MM.1S (cell line): Measurements from ENCODE around the gene ELFN1.

Experiments
- DNase-seq: peaks from one replicate; pipeline ENCODE4 v3.0.0-alpha.2; 2015
- H2AFZ ChIP-seq: fragments of 300-600 bp; sonication (generic); 2 replicates; pipeline ENCODE4 v1.6.0; 2016; ENCODE audit warnings: antibody characterized with exemption, low read length
- H3F3A ChIP-seq: fragments of 300-600 bp; sonication (generic); 2 replicates; pipeline ENCODE4 v1.6.1; 2016; ENCODE audit warnings: mild to moderate bottlenecking, antibody characterized with exemption, low read length, moderate library complexity, mixed read lengths; ENCODE audit not compliant: insufficient read depth
- H3K27ac ChIP-seq: fragments of 300-600 bp; sonication (generic); 2 replicates; pipeline ENCODE4 v1.5.1; 2016; ENCODE audit warnings: mild to moderate bottlenecking, low read length
- H3K27me3 ChIP-seq: fragments of 300-600 bp; sonication (generic); replicated peaks from 2 replicates; pipeline ENCODE4 v1.6.0; 2016; ENCODE audit warnings: low read length; ENCODE audit not compliant: insufficient read depth
- H3K36me3 ChIP-seq: fragments of 300-600 bp; sonication (generic); replicated peaks from 2 replicates; pipeline ENCODE4 v1.6.1; 2016; ENCODE audit warnings: mild to moderate bottlenecking, low read length, mixed read lengths; ENCODE audit not compliant: insufficient read depth
- H3K4me1 ChIP-seq: fragments of 300-600 bp; sonication (generic); 2 replicates; pipeline ENCODE4 v1.6.1; 2016; ENCODE audit warnings: low read length, mixed read lengths
- H3K4me2 ChIP-seq: fragments of 300-600 bp; sonication (generic); 2 replicates; pipeline ENCODE4 v1.6.0; 2016; ENCODE audit warnings: low read depth, low read length
- H3K4me3 ChIP-seq: fragments of 300-600 bp; sonication (generic); 2 replicates; pipeline ENCODE4 v1.5.1; 2016; ENCODE audit warnings: low read length, mixed read lengths
- H3K79me2 ChIP-seq: fragments of 300-600 bp; sonication (generic); 2 replicates; pipeline ENCODE4 v1.6.1; 2016; ENCODE audit warnings: mixed run types, low read length, mixed read lengths
- H3K9ac ChIP-seq: fragments of 300-600 bp; sonication (generic); 2 replicates; pipeline ENCODE4 v1.6.1; 2016; ENCODE audit warnings: low read length, mixed read lengths
- H3K9me2 ChIP-seq: fragments of 300-600 bp; sonication (generic); replicated peaks from 2 replicates; pipeline ENCODE4 v1.6.1; 2016; ENCODE audit warnings: mild to moderate bottlenecking, low read length, mixed read lengths; ENCODE audit not compliant: insufficient read depth
- H3K9me3 ChIP-seq: fragments of 300-600 bp; sonication (generic); replicated peaks from 2 replicates; pipeline ENCODE4 v1.6.1; 2016; ENCODE audit warnings: mild to moderate bottlenecking, low read length, mixed read lengths; ENCODE audit not compliant: insufficient read depth
- H4K20me1 ChIP-seq: fragments of 300-600 bp; sonication (generic); 2 replicates; pipeline ENCODE4 v1.6.1; 2016; ENCODE audit warnings: mild to moderate bottlenecking, low read length, moderate library complexity, mixed read lengths; ENCODE audit not compliant: insufficient read depth
- EZH2 ChIP-seq: fragments of 300-600 bp; sonication (generic); optimal IDR thresholded peaks from 2 replicates; pipeline ENCODE3; 2017; ENCODE audit warnings: low read depth, mild to moderate bottlenecking, antibody characterized with exemption, low read length, mixed read lengths
- EZH2phosphoT487 ChIP-seq: fragments of 300-600 bp; sonication (generic); IDR thresholded peaks from 2 replicates; pipeline ENCODE4 v1.6.1; 2018; ENCODE audit warnings: antibody characterized with exemption, low read length
- TF ChIP-seq, protein P1 (sequence below): fragments of 300-600 bp; sonication (generic); IDR thresholded peaks from 2 replicates; pipeline ENCODE4 v1.5.1; 2016; ENCODE audit warnings: antibody characterized with exemption, low read length, mixed read lengths

The ELFN1 gene

DNA sequence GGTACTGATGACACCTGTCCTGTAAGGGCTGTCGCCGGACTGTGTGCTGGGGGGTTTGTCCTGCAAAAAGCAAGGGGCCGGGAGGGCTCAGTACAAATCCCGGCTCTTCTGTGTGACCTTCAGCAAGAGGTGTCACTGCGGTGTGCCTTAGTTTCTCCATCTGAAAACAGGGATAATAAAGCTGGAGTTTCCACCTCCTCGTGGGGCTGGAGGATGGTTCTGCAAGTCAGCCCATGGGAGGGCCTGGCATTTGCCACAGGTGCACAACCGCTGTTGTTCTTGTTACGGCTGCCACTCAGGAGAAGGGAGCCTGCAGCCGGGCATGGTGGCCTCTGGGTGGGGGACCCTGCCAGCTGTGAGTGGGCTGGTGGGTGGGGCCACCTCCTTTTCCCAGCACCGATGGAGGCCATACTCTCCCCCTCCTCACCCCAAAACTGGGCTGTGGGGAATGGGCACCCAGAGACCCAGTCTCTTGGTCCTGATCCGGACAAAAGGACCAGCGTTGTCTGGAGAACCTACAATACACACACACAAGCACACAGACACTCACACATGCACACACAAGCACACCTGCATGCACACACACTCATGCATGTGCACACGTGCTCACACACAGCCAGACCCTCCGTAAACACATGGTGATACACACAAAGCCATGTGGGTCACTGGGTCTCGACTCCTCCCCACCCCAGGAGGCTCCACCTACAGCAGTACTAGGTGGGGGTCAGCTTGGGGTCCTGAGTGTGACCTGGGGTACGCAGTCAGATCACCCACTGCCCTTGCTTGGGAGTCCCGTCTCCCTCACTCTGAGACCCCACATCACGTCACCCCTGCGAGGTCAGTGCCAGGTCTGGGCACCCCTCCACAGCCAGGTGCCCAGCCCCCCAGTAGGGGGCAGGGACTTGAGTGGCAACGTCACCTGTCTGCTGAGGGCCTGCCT lies 34.1 kb downstream of the ELFN1 start:
- Histone ChIP-seq H3K4me2 (no peak overlapping the region), H3K27ac (no peak overlapping the region), H3K9me2 (no peaks in the 10 kb centered on the region), H3K79me2 (no peaks in the 10 kb centered on the region), H2AFZ (no peak overlapping the region), H3F3A (no peaks in the 10 kb centered on the region), H4K20me1 (no peaks in the 10 kb centered on the region), H3K27me3 (peaks cover 81% of the 10 kb centered on the region), H3K4me1 (no peaks in the 10 kb centered on the region), H3K9me3 (no peaks in the 10 kb centered on the region), H3K36me3 (no peaks in the 10 kb centered on the region), H3K9ac (no peak overlapping the region), H3K4me3 (no peak overlapping the region)
- TF ChIP-seq, protein P1, sequence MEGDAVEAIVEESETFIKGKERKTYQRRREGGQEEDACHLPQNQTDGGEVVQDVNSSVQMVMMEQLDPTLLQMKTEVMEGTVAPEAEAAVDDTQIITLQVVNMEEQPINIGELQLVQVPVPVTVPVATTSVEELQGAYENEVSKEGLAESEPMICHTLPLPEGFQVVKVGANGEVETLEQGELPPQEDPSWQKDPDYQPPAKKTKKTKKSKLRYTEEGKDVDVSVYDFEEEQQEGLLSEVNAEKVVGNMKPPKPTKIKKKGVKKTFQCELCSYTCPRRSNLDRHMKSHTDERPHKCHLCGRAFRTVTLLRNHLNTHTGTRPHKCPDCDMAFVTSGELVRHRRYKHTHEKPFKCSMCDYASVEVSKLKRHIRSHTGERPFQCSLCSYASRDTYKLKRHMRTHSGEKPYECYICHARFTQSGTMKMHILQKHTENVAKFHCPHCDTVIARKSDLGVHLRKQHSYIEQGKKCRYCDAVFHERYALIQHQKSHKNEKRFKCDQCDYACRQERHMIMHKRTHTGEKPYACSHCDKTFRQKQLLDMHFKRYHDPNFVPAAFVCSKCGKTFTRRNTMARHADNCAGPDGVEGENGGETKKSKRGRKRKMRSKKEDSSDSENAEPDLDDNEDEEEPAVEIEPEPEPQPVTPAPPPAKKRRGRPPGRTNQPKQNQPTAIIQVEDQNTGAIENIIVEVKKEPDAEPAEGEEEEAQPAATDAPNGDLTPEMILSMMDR: no peak
- TF ChIP-seq EZH2phosphoT487: no peak
- DNase-seq: no peak

DNA sequence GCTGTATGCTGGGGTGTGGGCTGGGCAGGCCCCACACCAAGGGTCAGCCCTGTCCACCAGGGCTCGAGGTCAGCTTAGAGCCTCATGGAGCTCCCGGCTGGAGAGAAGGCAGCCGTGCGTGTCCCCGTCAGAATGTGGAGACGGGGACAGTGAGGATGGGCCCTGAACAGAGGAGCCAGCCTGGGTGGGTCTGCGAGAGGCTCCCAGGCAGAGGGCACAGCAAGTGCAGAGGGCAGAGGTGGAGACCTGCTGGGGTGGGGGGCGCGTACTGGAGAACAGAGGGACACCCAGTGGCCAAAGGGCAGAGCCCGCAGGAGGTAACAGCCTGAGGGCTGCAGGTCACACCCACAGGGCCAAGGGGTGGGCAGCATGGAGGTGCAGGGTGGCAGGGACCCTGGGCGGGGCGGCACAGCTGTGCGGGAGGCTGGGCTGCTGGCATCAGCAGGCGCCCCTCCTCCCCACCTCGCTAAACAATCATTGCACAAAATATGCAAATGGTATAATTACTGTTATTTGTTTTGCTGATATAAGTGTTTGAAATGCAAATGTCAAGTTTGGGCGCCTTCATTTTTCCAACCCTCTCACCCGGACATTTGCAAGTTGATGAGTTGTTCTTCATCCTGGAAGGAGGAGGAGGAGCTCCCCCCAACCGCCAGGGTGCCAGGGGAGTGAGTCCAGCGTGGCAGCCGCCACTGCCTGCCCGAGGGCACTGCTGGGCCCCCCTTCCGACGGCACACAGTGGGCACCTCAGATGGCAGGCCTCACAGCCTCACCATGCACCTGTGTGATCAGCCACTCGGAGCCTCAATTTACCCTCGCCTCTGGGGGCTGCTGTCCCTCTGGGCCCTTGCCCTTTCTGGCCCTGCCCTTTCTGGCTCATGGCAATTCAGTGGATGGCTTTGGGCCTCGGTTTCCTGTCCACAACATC lies 35.0 kb downstream of the ELFN1 start:
- no peaks in the 10 kb centered on the region for H4K20me1 ChIP-seq
- no peak for DNase-seq
- no peaks in the 10 kb centered on the region for H3K79me2 ChIP-seq
- no peaks in the 10 kb centered on the region for H3K4me1 ChIP-seq
- H3K4me3 ChIP-seq: no peak overlapping the region
- peaks cover 81% of the 10 kb centered on the region for H3K27me3 ChIP-seq
- H3K4me2 ChIP-seq: no peak overlapping the region
- H3K36me3 ChIP-seq: no peaks in the 10 kb centered on the region
- TF ChIP-seq EZH2phosphoT487: no peak
- H3F3A ChIP-seq: no peaks in the 10 kb centered on the region
- 0 out of 2 replicates have a peak, but pooled peaks cover 5% of the 10 kb centered on the region for H3K9me3 ChIP-seq
- no peak overlapping the region for H2AFZ ChIP-seq
- no peak overlapping the region for H3K9ac ChIP-seq
- no peaks in the 10 kb centered on the region for H3K9me2 ChIP-seq
- no peak overlapping the region for H3K27ac ChIP-seq

DNA sequence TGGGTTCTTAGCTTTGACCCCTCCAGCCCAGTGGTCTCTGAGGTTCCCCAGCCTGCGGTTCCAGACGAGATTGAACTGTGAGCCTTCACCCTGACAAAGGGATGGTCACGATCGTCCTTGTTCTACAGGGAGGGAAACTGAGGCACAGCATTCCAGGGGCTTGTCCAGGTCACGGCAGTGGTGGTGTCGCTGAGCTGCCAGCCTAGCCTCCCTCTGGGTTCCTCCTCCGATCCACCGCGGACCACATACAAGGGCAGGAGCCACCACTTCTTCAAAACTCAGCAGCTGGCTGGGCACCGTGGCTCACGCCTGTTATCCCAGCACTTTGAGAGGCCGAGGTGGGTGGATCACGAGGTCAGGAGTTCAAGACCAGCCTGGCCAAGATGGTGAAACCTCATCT lies 35.8 kb downstream of the ELFN1 start:
- TF ChIP-seq, protein P1: no peak
- TF ChIP-seq EZH2phosphoT487 (no peak), EZH2 (no peak)
- H3F3A ChIP-seq: no peaks in the 10 kb centered on the region
- H4K20me1 ChIP-seq: no peaks in the 10 kb centered on the region
- no peak overlapping the region for H3K4me2 ChIP-seq
- peaks cover 81% of the 10 kb centered on the region for H3K27me3 ChIP-seq
- no peak overlapping the region for H2AFZ ChIP-seq
- H3K9me3 ChIP-seq: 0 out of 2 replicates have a peak, but pooled peaks cover 5% of the 10 kb centered on the region
- H3K4me3 ChIP-seq: no peak overlapping the region
- no peaks in the 10 kb centered on the region for H3K79me2 ChIP-seq
- DNase-seq: no peak
- H3K9ac ChIP-seq: no peak overlapping the region
- H3K27ac ChIP-seq: no peak overlapping the region
- no peaks in the 10 kb centered on the region for H3K36me3 ChIP-seq
- no peaks in the 10 kb centered on the region for H3K4me1 ChIP-seq
- H3K9me2 ChIP-seq: no peaks in the 10 kb centered on the region
